Heart right ventricle (tissue), 16 donors: ENCODE data around the gene RFPL1. TPM values are rescaled to one million over a fixed set of nuclear protein-coding genes. Genes with fewer than 3 reads are reported as not detected.
"Not testable (repeated sequence)": the region's sequence is repeated elsewhere in the genome, so short reads cannot be mapped to it uniquely, and the experiment has no call there.

Source experiments
- ATAC-seq, 8 donors: fragments of 200-7000 bp; cut with Tn5 transposase; one replicate each; pipeline ENCODE4 v1.9.1; 2020; ENCODE audit warnings: mild to moderate bottlenecking in 8 of 8, moderate library complexity in 8 of 8, moderate number of reproducible peaks in 1 of 8
- DNase-seq, 2 donors: peaks; one replicate each; pipeline ENCODE4 v3.0.0-alpha.2; 2020
- H3K27ac ChIP-seq, 10 donors: fragments of 200-600 bp; sonication (generic) in 2 of 10; one replicate each; pipeline versions ENCODE4 v1.5.0 to v1.8.0; 2020 to 2022; ENCODE audit warnings: mild to moderate bottlenecking in 3 of 10
- H3K27me3 ChIP-seq, 7 donors: fragments of 200-600 bp; one replicate each; pipeline ENCODE4 v1.8.0; 2021 to 2022; ENCODE audit warnings: mild to moderate bottlenecking in 2 of 7
- H3K36me3 ChIP-seq, 9 donors: fragments of 200-600 bp; sonication (generic) in 1 of 9; one replicate each; pipeline versions ENCODE4 v1.5.0 to v1.8.0; 2020 to 2022; ENCODE audit warnings: mild to moderate bottlenecking in 2 of 9
- H3K4me1 ChIP-seq, 9 donors: fragments of 200-600 bp; sonication (generic) in 1 of 9; one replicate each; pipeline versions ENCODE4 v1.5.0 to v1.8.0; 2020 to 2022; ENCODE audit warnings: mild to moderate bottlenecking in 4 of 9
- H3K4me3 ChIP-seq, 10 donors: fragments of 200-600 bp; sonication (generic) in 2 of 10; one replicate each; pipeline versions ENCODE4 v1.5.0 to v1.8.0; 2020 to 2022; ENCODE audit warnings: mild to moderate bottlenecking in 7 of 10, moderate library complexity in 2 of 10
- H3K9me3 ChIP-seq, 11 donors: fragments of 200-600 bp in 10 of 11; sonication (generic) in 2 of 11; one replicate each; pipeline versions ENCODE4 v1.5.0 to v1.8.0; 2013 to 2022; ENCODE audit warnings: mild to moderate bottlenecking in 2 of 11, control low read depth in 1 of 11, moderate library complexity in 1 of 11
- WGBS, 2 donors: extraction: QIAGEN DNeasy Blood & Tissue Kit; methylation state at CpG; one replicate each; pipeline ENCODE4 v1.1.7; 2013; ENCODE audit warnings: inconsistent platforms in 1 of 2; 5-methylcytosine and 5-hydroxymethylcytosine counted together
- intact Hi-C, 10 donors: fragments of 100-400 bp; cut with DNase I; formaldehyde crosslinking; loops; one replicate each; pipeline versions ENCODE4 v1.11.1 to v1.14.2; 2022
- polyA plus RNA-seq, 2 donors: library from polyadenylated mRNA; stranded (reverse); fragments of 200-250 nt; gene quantifications; one replicate each; pipeline ENCODE4 v1.2.3, GENCODE V29; 2013
- total RNA-seq, 10 donors: library from RNA; stranded (reverse); fragmentation: NEBNext Ultra II Directional in 3 of 10; extraction: Animal tissue kit (Norgen Biotek cat#: 25700) in 3 of 10; gene quantifications; one replicate each; pipeline versions ENCODE4 v1.2.1 to v1.2.4, GENCODE V29; 2021 to 2023
- TF ChIP-seq, protein P1 (sequence below), 9 donors: fragments of 200-600 bp; sonication (generic) in 2 of 9; IDR thresholded peaks; one replicate each; pipeline versions ENCODE4 v1.5.0 to v1.8.0; 2021 to 2022; ENCODE audit warnings: antibody characterized with exemption in 9 of 9, mild to moderate bottlenecking in 5 of 9, moderate library complexity in 1 of 9
- donor health status: Arrhythmogenic right ventricular cardiomyopathy.
- donor health status: ischemic (EF 13 %, LVEDD 7.1; RV severe dilation, severe dysfunction).
- donor health status: healthy with polysubstance abuse.
- donor health status: DM: no; HTN: yes; CAD: no.
- donor health status: DM: no; HTN: no; CAD: no.
- donor health status: ischemic (EF 25% LVEDD 6.9; RV normal size, moderate dysfunction).
- donor health status: ischemic (EF 25% LVEDD 5.7; RV mildly dilated, moderate dysfunction).
- donor health status: healthy.
- donor health status: DM: yes; HTN: yes; CAD: no.
- donor health status: Ischemic cardiomyopathy.
- donor health status: ischemic (EF 35%, LVEDD 5.7; RV mildly dilated, moderate dysfunction).
- donor health status: nonischemic (EF 11% LVEDD 7.7; RV severe dilation, severe dysfunction).
- donor health status: DM: yes; HTN: yes; CAD: no.
- donor health status: PGD.
- donor health status: ischemic (EF 29% LVEDD 5.4; RV normal size, mild dysfunction).
- donor health status: nonischemic (EF 23%, LVEDD 6.1; RV moderate dilation, normal function).

The RFPL1 gene
- total and polyA plus RNA-seq, 12 donors, result not detected

DNA sequence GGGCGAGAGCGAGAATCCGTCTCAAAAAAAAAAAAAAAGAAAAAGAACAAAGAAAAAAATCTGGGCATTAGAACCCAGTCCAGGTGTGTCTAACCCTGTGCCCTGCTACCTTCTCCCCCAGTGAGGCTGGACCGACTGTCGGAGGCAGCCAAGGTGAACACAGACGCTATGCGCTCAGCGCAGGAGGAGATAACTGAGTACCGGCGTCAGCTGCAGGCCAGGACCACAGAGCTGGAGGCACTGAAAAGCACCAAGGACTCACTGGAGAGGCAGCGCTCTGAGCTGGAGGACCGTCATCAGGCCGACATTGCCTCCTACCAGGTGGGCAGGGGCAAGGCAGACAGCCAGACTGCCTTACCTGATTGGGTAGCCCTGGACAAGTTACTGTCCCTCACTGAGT, 44.9 kb downstream of the RFPL1 start:
- WGBS, 2 donors, result 86 to 93% methylated on average over 13 of the region's 13 CpGs
- intact Hi-C loops, result no loop called here
- ATAC-seq, result no peak
- Histone ChIP-seq H3K27me3 (peaks cover 19 to 54% (median 51%) of the 10 kb centered on the region in 7 donors), H3K27ac (no peak overlapping the region), H3K4me1 (peaks cover 2 to 22% (median 14%) of the 10 kb centered on the region in 9 donors), H3K4me3 (no peak overlapping the region), H3K36me3 (no peaks in the 10 kb centered on the region), H3K9me3 (no peaks in the 10 kb centered on the region)
- TF ChIP-seq, protein P1, sequence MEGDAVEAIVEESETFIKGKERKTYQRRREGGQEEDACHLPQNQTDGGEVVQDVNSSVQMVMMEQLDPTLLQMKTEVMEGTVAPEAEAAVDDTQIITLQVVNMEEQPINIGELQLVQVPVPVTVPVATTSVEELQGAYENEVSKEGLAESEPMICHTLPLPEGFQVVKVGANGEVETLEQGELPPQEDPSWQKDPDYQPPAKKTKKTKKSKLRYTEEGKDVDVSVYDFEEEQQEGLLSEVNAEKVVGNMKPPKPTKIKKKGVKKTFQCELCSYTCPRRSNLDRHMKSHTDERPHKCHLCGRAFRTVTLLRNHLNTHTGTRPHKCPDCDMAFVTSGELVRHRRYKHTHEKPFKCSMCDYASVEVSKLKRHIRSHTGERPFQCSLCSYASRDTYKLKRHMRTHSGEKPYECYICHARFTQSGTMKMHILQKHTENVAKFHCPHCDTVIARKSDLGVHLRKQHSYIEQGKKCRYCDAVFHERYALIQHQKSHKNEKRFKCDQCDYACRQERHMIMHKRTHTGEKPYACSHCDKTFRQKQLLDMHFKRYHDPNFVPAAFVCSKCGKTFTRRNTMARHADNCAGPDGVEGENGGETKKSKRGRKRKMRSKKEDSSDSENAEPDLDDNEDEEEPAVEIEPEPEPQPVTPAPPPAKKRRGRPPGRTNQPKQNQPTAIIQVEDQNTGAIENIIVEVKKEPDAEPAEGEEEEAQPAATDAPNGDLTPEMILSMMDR (IDR thresholded peaks at IDR 0.05), result no peak
- DNase-seq, result no peak

DNA sequence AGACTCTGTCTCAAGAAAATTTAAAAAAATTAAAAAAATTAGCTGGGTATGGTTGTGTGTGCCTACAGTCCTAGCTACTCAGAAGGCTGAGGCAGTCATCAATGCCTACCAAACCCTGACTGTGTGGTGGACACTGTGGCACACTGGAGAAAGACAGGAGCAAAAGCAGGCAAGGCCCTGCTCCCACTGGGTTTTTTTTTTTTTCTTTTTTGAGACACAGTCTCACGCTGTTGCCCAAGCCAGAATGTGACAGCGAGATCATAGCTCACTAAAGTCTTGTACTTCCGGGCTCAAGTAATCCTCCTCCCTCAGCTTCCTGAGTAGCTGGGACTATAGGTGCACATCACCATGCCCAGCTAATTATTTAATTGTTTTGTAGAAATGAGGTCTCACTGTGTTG, 46.3 kb downstream of the RFPL1 start:
- peaks cover 19 to 40% (median 38%) of the 10 kb centered on the region in 7 donors for H3K27me3 ChIP-seq
- 90% methylated on average over 3 of the region's 3 CpGs for WGBS, 2 donors

DNA sequence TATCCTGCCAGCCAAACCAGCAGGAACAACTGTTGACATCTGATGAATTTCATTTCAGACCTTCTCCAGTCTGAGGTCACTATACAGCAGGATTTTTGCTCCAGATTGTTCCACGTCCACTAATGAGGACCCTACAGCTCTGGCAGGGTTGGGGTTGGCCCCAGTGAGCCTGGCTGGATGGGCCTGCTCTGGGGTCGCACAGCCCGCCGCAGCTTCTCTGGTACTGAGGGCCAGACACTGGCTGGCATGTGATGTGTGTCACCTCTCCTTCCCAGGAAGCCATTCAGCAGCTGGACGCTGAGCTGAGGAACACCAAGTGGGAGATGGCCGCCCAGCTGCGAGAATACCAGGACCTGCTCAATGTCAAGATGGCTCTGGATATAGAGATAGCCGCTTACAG, 47.1 kb downstream of the RFPL1 start:
- TF ChIP-seq, protein P1 (IDR thresholded peaks at IDR 0.05), result no peak
- Histone ChIP-seq H3K27me3 (peaks cover 12 to 32% (median 29%) of the 10 kb centered on the region in 7 donors), H3K27ac (no peak overlapping the region)

More for the DNA sequence above, 46.3 kb downstream of the RFPL1 start:
- intact Hi-C loops, result no loop called here
- ATAC-seq, result no peak
- H3K27ac ChIP-seq, result no peak overlapping the region
- H3K9me3 ChIP-seq, result no peaks in the 10 kb centered on the region
- H3K36me3 ChIP-seq, result no peaks in the 10 kb centered on the region
- no peak for DNase-seq
- peaks cover 2 to 20% (median 14%) of the 10 kb centered on the region in 9 donors for H3K4me1 ChIP-seq
- H3K4me3 ChIP-seq, result no peak overlapping the region
- TF ChIP-seq, protein P1 (IDR thresholded peaks at IDR 0.05), result no peak

DNA sequence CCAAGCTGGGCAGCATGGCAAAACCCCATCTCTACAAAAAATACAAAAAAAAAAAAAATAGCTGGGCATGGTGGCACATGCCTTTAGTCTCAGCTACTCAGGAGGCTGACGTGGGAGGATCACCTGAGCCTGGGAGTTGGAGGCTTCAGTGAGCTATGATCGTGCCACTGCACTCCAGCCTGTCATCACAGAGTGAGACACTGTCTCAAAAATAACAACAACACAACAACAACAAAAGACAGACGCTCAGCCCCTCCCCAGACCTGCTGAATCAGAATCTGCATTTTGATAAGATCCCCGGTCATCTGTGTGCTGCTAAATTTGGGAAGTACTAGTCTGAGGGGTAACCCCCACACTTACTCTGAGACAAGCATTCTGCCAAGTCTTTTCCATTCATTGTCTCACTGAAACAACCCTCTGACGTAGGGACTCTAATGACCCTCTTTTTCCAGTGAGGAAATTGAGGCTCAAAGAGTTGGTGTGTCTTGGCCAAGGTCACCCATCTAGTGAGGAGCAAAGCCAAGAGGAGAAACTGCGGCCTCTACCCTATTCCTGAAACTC, 49.1 kb downstream of the RFPL1 start:
- intact Hi-C loops, result no loop called here
- ATAC-seq (peak in 2 of 8 donors; percentile 31 to 42), DNase-seq (no peak)
- H3K4me3 ChIP-seq, result no peak overlapping the region
- no peaks in the 10 kb centered on the region for H3K4me1 ChIP-seq
- H3K9me3 ChIP-seq, result no peaks in the 10 kb centered on the region
- H3K36me3 ChIP-seq, result no peaks in the 10 kb centered on the region
- peaks cover 0 to 12% (median 9%) of the 10 kb centered on the region in 7 donors for H3K27me3 ChIP-seq
- TF ChIP-seq, protein P1 (IDR thresholded peaks at IDR 0.05), result no peak
- 63% methylated on average over 6 of the region's 6 CpGs for WGBS, 2 donors
- no peak overlapping the region for H3K27ac ChIP-seq

More for the DNA sequence above, 47.1 kb downstream of the RFPL1 start:
- no peak for ATAC-seq
- H3K9me3 ChIP-seq, result no peaks in the 10 kb centered on the region
- H3K4me1 ChIP-seq, result peaks cover 0 to 12% (median 7%) of the 10 kb centered on the region in 9 donors
- DNase-seq, result no peak
- no peak overlapping the region for H3K4me3 ChIP-seq
- 83 to 92% methylated on average over 8 of the region's 8 CpGs for WGBS, 2 donors
- H3K36me3 ChIP-seq, result no peaks in the 10 kb centered on the region
- intact Hi-C loops, result no loop called here

DNA sequence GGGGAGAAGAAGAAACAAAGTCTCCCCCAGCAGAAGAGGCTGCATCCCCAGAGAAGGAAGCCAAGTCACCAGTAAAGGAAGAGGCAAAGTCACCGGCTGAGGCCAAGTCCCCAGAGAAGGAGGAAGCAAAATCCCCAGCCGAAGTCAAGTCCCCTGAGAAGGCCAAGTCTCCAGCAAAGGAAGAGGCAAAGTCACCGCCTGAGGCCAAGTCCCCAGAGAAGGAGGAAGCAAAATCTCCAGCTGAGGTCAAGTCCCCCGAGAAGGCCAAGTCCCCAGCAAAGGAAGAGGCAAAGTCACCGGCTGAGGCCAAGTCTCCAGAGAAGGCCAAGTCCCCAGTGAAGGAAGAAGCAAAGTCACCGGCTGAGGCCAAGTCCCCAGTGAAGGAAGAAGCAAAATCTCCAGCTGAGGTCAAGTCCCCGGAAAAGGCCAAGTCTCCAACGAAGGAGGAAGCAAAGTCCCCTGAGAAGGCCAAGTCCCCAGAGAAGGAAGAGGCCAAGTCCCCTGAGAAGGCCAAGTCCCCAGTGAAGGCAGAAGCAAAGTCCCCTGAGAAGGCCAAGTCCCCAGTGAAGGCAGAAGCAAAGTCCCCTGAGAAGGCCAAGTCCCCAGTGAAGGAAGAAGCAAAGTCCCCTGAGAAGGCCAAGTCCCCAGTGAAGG, 50.9 kb downstream of the RFPL1 start:
- intact Hi-C loops, H3K4me1 ChIP-seq, H3K27me3 ChIP-seq, H3K36me3 ChIP-seq, ATAC-seq, H3K9me3 ChIP-seq, DNase-seq, H3K4me3 ChIP-seq: not testable (repeated sequence)
- H3K27ac ChIP-seq, result peak overlapping the region in 1 of 10 donors; percentile 44
- WGBS, 2 donors, result 68 to 76% methylated on average over 8 of the region's 8 CpGs
